GM19023 (cell line): ENCODE results near the gene VSIR.

Experiments used
- ATAC-seq: cut with Tn5 transposase; IDR thresholded peaks from one replicate; pipeline ENCODE4 v1.9.1; 2021; ENCODE audit warnings: mild to moderate bottlenecking, moderate library complexity; ENCODE audit not compliant: unreplicated experiment

The VSIR gene

GRCh38 chr10:71773221-71773971 lies at the start of gene VSIR:
TSS of gene VSIR (minus strand) at chr10:71773520. CDS start at chr10:71773439, 81 bp downstream.
- peak; percentile 56 for ATAC-seq

GRCh38 chr10:71821909-71822763 lies 48.8 kb upstream of the VSIR start:
- no peak for ATAC-seq

GRCh38 chr10:71820966-71821365 lies 47.6 kb upstream of the VSIR start:
- ATAC-seq, result no peak

- ATAC-seq, result no peak
Measured at GRCh38 chr10:71819985-71820384, 46.7 kb upstream of the VSIR start.

- ATAC-seq, result no peak
Measured at GRCh38 chr10:71819441-71819861, 46.1 kb upstream of the VSIR start.

- ATAC-seq, result no peak
Measured at GRCh38 chr10:71818674-71819260, 45.4 kb upstream of the VSIR start.

GRCh38 chr10:71817831-71818655 lies 44.7 kb upstream of the VSIR start:
- no peak for ATAC-seq

GRCh38 chr10:71816936-71817618 lies 43.8 kb upstream of the VSIR start:
- no peak for ATAC-seq

GRCh38 chr10:71816421-71816851 lies 43.1 kb upstream of the VSIR start:
- ATAC-seq, result no peak

- ATAC-seq, result no peak
Measured at GRCh38 chr10:71815515-71816130, 42.3 kb upstream of the VSIR start.

GRCh38 chr10:71814922-71815411 lies 41.6 kb upstream of the VSIR start:
- ATAC-seq, result no peak

- no peak for ATAC-seq
Measured at GRCh38 chr10:71812913-71813590, 39.7 kb upstream of the VSIR start.

- peak; percentile 73 for ATAC-seq
Measured at GRCh38 chr10:71812016-71812912, 38.9 kb upstream of the VSIR start.

- no peak for ATAC-seq
Measured at GRCh38 chr10:71811351-71811750, 38.0 kb upstream of the VSIR start.

- ATAC-seq, result no peak
Measured at GRCh38 chr10:71810048-71810750, 36.9 kb upstream of the VSIR start.

- no peak for ATAC-seq
Measured at GRCh38 chr10:71809628-71810027, 36.3 kb upstream of the VSIR start.
